H9 (cell line): Measurements from ENCODE around the gene SNAI3. TPM values are rescaled to one million over a fixed set of nuclear protein-coding genes. Genes with fewer than 3 reads are reported as not detected.

Experiments used
- DNase-seq: peaks from one replicate; pipeline ENCODE4 v3.0.0-alpha.2; 2017
- H2AFZ ChIP-seq: one replicate; pipeline ENCODE4 v1.6.1; 2013; ENCODE audit warnings: mild to moderate bottlenecking, low read length, control low read depth, moderate library complexity
- H2AK5ac ChIP-seq: 2 replicates; pipeline ENCODE4 v1.6.1; 2013; ENCODE audit warnings: low read length, control low read depth, mixed read lengths; ENCODE audit not compliant: insufficient read length
- H2BK120ac ChIP-seq: one replicate; pipeline ENCODE4 v1.6.1; 2013; ENCODE audit warnings: low read depth, mild to moderate bottlenecking, low read length, control low read depth, inconsistent platforms; ENCODE audit not compliant: poor library complexity, severe bottlenecking
- H2BK12ac ChIP-seq: 2 replicates; pipeline ENCODE4 v1.6.1; 2013; ENCODE audit warnings: low read length, control low read depth, mixed read lengths, low read depth; ENCODE audit not compliant: insufficient read length
- H2BK15ac ChIP-seq: 2 replicates; pipeline ENCODE4 v1.6.1; 2013; ENCODE audit warnings: low read depth, low read length, control low read depth
- H2BK20ac ChIP-seq: one replicate; pipeline ENCODE4 v1.6.1; 2013; ENCODE audit warnings: low read depth, mild to moderate bottlenecking, low read length, control low read depth, inconsistent platforms; ENCODE audit not compliant: poor library complexity, severe bottlenecking
- H2BK5ac ChIP-seq: 2 replicates; pipeline ENCODE4 v1.6.1; 2013; ENCODE audit warnings: low read length, control low read depth, mixed read lengths; ENCODE audit not compliant: insufficient read length
- H3K14ac ChIP-seq: 2 replicates; pipeline ENCODE4 v1.6.1; 2013; ENCODE audit warnings: low read length, control low read depth; ENCODE audit not compliant: insufficient read depth
- H3K18ac ChIP-seq: 2 replicates; pipeline ENCODE4 v1.6.1; 2013; ENCODE audit warnings: low read depth, mild to moderate bottlenecking, mixed read lengths, low read length, control low read depth; ENCODE audit not compliant: insufficient read length
- H3K23ac ChIP-seq: 2 replicates; pipeline ENCODE4 v1.6.1; 2013; ENCODE audit warnings: low read length, control low read depth, mixed read lengths, low read depth; ENCODE audit not compliant: insufficient read length
- H3K23me2 ChIP-seq: 2 replicates; pipeline ENCODE4 v1.6.1; 2013; ENCODE audit warnings: low read depth, mild to moderate bottlenecking, mixed read lengths, low read length, control low read depth; ENCODE audit not compliant: insufficient read length, poor library complexity, severe bottlenecking
- H3K27ac ChIP-seq: 2 replicates; pipeline ENCODE4 v1.5.1; 2013; ENCODE audit warnings: low read length, control low read depth, mixed read lengths, low read depth; ENCODE audit not compliant: insufficient read length
- H3K27me3 ChIP-seq: 2 replicates; pipeline ENCODE4 v1.6.1; 2013; ENCODE audit warnings: low read length, control low read depth, inconsistent platforms; ENCODE audit not compliant: insufficient read depth
- H3K4ac ChIP-seq: 2 replicates; pipeline ENCODE4 v1.6.1; 2013; ENCODE audit warnings: low read depth, mild to moderate bottlenecking, control low read depth, inconsistent platforms, low read length, moderate library complexity
- H3K4me1 ChIP-seq: 2 replicates; pipeline ENCODE4 v1.6.1; 2013; ENCODE audit warnings: low read length, control low read depth, inconsistent platforms; ENCODE audit not compliant: insufficient read depth
- H3K4me2 ChIP-seq: 2 replicates; pipeline ENCODE4 v1.6.1; 2013; ENCODE audit warnings: low read length, control low read depth, mixed read lengths; ENCODE audit not compliant: insufficient read length, insufficient read depth
- H3K56ac ChIP-seq: 2 replicates; pipeline ENCODE4 v1.6.1; 2013; ENCODE audit warnings: low read depth, mild to moderate bottlenecking, mixed read lengths, low read length, control low read depth; ENCODE audit not compliant: insufficient read length
- H3K79me1 ChIP-seq: 2 replicates; pipeline ENCODE4 v1.6.1; 2013; ENCODE audit warnings: low read depth, mild to moderate bottlenecking, moderate library complexity, low read length, control low read depth, inconsistent platforms; ENCODE audit not compliant: insufficient read depth, poor library complexity, severe bottlenecking
- H3K79me2 ChIP-seq: 2 replicates; pipeline ENCODE4 v1.6.1; 2013; ENCODE audit warnings: low read length, control low read depth, inconsistent platforms; ENCODE audit not compliant: insufficient read depth
- H3K9ac ChIP-seq: 2 replicates; pipeline ENCODE4 v1.6.1; 2013; ENCODE audit warnings: low read length, control low read depth, mixed read lengths; ENCODE audit not compliant: insufficient read length; ENCODE audit errors: extremely low read depth
- H3K9me3 ChIP-seq: one replicate; pipeline ENCODE4 v1.6.1; 2013; ENCODE audit warnings: low read depth, low read length, inconsistent platforms; ENCODE audit not compliant: control insufficient read depth
- H3T11ph ChIP-seq: one replicate; pipeline ENCODE4 v1.6.1; 2013; ENCODE audit warnings: mild to moderate bottlenecking, low read length, control low read depth, inconsistent platforms
- H4K20me1 ChIP-seq: one replicate; pipeline ENCODE4 v1.6.1; 2013; ENCODE audit not compliant: control insufficient read depth, insufficient read length, insufficient read depth
- H4K5ac ChIP-seq: 2 replicates; pipeline ENCODE4 v1.6.1; 2013; ENCODE audit warnings: low read depth, mild to moderate bottlenecking, mixed read lengths, low read length, control low read depth; ENCODE audit not compliant: insufficient read length
- H4K8ac ChIP-seq: replicated peaks from 2 replicates; pipeline ENCODE4 v1.6.1; 2013; ENCODE audit warnings: low read length, control low read depth, mixed read lengths, low read depth; ENCODE audit not compliant: insufficient read length
- H4K91ac ChIP-seq: 2 replicates; pipeline ENCODE4 v1.6.1; 2013; ENCODE audit warnings: low read depth, mild to moderate bottlenecking, moderate library complexity, mixed read lengths, low read length, control low read depth; ENCODE audit not compliant: insufficient read length
- H3K27ac Mint-ChIP-seq, 3 experiments: 2 replicates in 2 of 3; 3 replicates in 1 of 3; pipeline ENCODE4 v1.8.0; 2020 to 2021; ENCODE audit warnings: mixed read lengths in 3 of 3, mild to moderate bottlenecking in 1 of 3, moderate library complexity in 1 of 3
- H3K27me3 Mint-ChIP-seq: 2 replicates; pipeline ENCODE4 v1.8.0; 2021; ENCODE audit warnings: low read depth, mild to moderate bottlenecking, moderate library complexity, mixed read lengths
- H3K36me3 Mint-ChIP-seq, 3 experiments: 2 replicates in 2 of 3; 3 replicates in 1 of 3; pipeline ENCODE4 v1.8.0; 2020 to 2021; ENCODE audit warnings: low read depth in 3 of 3, mixed read lengths in 3 of 3; ENCODE audit not compliant: insufficient read depth in 1 of 3
- H3K4me1 Mint-ChIP-seq, 2 experiments: 2 replicates each; pipeline ENCODE4 v1.8.0; 2020; ENCODE audit warnings: mixed read lengths in 2 of 2
- H3K4me3 Mint-ChIP-seq, 2 experiments: 2 replicates in 1 of 2; 3 replicates in 1 of 2; pipeline ENCODE4 v1.8.0; 2020 to 2021; ENCODE audit warnings: mild to moderate bottlenecking in 2 of 2, mixed read lengths in 2 of 2, moderate library complexity in 1 of 2
- H3K9me3 Mint-ChIP-seq, 2 experiments: 2 replicates in 1 of 2; 3 replicates in 1 of 2; pipeline ENCODE4 v1.8.0; 2020; ENCODE audit warnings: mild to moderate bottlenecking in 2 of 2, mixed read lengths in 2 of 2, moderate library complexity in 1 of 2
- CTCF ChIP-seq: fragments of 200-600 bp; sonication (generic); conservative IDR thresholded peaks from 3 replicates; pipeline ENCODE4 v1.8.0; 2021; ENCODE audit warnings: antibody characterized with exemption, mild to moderate bottlenecking
- WGBS: extraction: QIAGEN DNeasy Blood & Tissue Kit; methylation state at CpG from one replicate; pipeline ENCODE4 v1.1.7; 2013; ENCODE audit warnings: missing lambda C conversion rate, low lambda C conversion rate, mixed read lengths; ENCODE audit not compliant: insufficient read length; ENCODE audit errors: extremely low coverage; 5-methylcytosine and 5-hydroxymethylcytosine counted together
- total RNA-seq: library from RNA; stranded (reverse); gene quantifications from 2 replicates; pipeline ENCODE4 v1.2.1, GENCODE V29; 2021

The SNAI3 gene
- total RNA-seq, 1 experiment from 2014 or later, result 3.2 TPM

DNA sequence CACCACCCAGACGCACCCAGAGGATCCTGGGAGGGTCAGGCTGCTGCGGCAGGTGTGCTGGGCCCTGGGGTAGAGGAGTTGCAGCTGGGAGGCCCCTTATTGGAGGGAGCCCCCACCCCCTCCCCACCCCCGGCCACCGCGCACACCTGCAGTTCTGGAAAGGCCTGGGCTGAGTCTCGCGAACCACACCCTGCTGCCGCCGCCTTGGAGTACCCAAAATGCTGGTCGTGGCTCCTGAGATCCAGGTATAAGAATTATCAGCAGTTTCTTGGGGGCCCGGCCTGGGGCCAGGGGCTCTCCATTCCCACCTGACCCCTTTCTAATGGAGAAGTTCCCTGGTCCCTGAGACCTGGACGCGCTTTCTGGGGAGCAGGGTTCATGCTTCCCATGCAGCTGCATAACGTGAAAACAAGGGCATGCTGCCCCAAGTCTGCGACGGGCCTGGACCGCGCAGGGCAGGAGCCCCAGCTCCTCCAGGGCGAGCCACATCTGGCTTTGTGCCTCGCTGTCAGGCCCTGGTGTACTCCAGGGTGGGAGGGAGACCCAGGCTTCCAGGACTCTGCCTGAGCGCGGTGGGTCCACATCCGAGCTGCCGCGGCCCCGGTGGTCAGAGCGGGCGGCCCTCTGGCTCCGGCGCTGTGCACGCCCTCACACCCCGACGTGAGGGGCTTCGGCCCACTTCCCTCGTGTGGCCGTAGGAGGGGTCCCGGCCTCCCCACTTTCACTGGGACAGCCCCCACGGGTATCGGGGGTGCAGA lies 7.3 kb upstream of the SNAI3 start:
- Histone ChIP-seq H3K4me1 (no peaks in the 10 kb centered on the region), H2AK5ac (no peak overlapping the region), H3K56ac (no peak overlapping the region), H3K4ac (no peak overlapping the region), H3K9me3 (no peaks in the 10 kb centered on the region), H3K27me3 (no peaks in the 10 kb centered on the region), H4K8ac (no peak overlapping the region), H3K14ac (no peak overlapping the region), H3K79me2 (no peaks in the 10 kb centered on the region), H3K4me2 (no peak overlapping the region), H2BK12ac (no peak overlapping the region), H3K79me1 (no peaks in the 10 kb centered on the region), H3K23ac (no peak overlapping the region), H2AFZ (no peak overlapping the region), H3K9ac (no peak overlapping the region), H2BK20ac (no peak overlapping the region), H3K18ac (no peak overlapping the region), H2BK15ac (no peak overlapping the region), H4K91ac (no peak overlapping the region), H2BK5ac (no peak overlapping the region), H3K27ac (no peak overlapping the region), H2BK120ac (no peak overlapping the region), H4K5ac (no peak overlapping the region), H3K23me2 (no peaks in the 10 kb centered on the region), H4K20me1 (no peaks in the 10 kb centered on the region), H3T11ph (no peak overlapping the region)
- Mint-ChIP-seq H3K36me3 (peaks cover 0 to 15% (median 10%) of the 10 kb centered on the region in 3 experiments; a peak in 4 of 7 replicates), H3K27ac (no peak overlapping the region), H3K4me1 (peaks cover 3 to 4% of the 10 kb centered on the region in 2 experiments; a peak in 3 of 4 replicates), H3K4me3 (no peak overlapping the region), H3K9me3 (no peaks in the 10 kb centered on the region), H3K27me3 (peaks cover 15% of the 10 kb centered on the region)
- no CpG with 5 or more reads among the region's 39 CpGs for WGBS
- DNase-seq, result no peak
- TF ChIP-seq CTCF, result no peak
